Sigmoid colon (tissue), 4 donors: Measurements from ENCODE around the gene SHISA8.

Experiments used
- EP300 ChIP-seq, 4 donors: sonication (generic); formaldehyde crosslinking; IDR thresholded peaks; one replicate each; pipeline ENCODE4 v1.6.1; 2017; ENCODE audit warnings: antibody characterized with exemption in 4 of 4
- POLR2A ChIP-seq, 2 donors: fragments of 450-650 bp; IDR thresholded peaks; one replicate each; pipeline ENCODE4 v1.6.1; 2016; ENCODE audit warnings: antibody characterized with exemption in 2 of 2, mild to moderate bottlenecking in 2 of 2, moderate library complexity in 2 of 2
- POLR2AphosphoS5 ChIP-seq, 4 donors: sonication (generic); formaldehyde crosslinking; IDR thresholded peaks; one replicate each; pipeline ENCODE4 v1.6.1; 2017; ENCODE audit warnings: antibody characterized with exemption in 4 of 4
- TF ChIP-seq, protein P1 (sequence below), 4 experiments: fragments of 450-650 bp in 3 of 4; fragments of 200-600 bp in 1 of 4; IDR thresholded peaks; one replicate each; pipeline ENCODE4 v1.5.1; 2016 to 2019; ENCODE audit warnings: antibody characterized with exemption in 4 of 4, mild to moderate bottlenecking in 3 of 4, moderate library complexity in 2 of 4

DNA sequence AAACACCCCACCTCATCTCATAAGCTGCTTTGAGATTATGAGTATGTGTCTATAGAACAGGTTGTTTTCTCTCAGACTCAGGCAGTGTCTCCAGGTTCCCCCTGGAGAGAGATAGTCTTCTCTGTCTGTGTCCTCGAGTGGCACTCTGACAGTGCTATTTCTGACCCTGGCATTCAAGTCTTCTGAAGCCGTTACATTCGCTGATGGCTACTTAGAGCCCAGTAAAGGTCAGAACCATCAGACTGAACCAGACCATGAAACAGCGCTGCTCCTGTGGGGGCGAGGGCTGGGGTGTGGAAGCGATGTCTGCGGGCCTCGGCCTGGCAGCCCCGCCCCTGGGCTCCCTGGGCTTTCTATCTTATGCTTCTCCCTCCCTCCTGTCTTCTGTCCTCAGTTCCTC lies 23.5 kb downstream of the SHISA8 start:
- TF ChIP-seq, protein P1, sequence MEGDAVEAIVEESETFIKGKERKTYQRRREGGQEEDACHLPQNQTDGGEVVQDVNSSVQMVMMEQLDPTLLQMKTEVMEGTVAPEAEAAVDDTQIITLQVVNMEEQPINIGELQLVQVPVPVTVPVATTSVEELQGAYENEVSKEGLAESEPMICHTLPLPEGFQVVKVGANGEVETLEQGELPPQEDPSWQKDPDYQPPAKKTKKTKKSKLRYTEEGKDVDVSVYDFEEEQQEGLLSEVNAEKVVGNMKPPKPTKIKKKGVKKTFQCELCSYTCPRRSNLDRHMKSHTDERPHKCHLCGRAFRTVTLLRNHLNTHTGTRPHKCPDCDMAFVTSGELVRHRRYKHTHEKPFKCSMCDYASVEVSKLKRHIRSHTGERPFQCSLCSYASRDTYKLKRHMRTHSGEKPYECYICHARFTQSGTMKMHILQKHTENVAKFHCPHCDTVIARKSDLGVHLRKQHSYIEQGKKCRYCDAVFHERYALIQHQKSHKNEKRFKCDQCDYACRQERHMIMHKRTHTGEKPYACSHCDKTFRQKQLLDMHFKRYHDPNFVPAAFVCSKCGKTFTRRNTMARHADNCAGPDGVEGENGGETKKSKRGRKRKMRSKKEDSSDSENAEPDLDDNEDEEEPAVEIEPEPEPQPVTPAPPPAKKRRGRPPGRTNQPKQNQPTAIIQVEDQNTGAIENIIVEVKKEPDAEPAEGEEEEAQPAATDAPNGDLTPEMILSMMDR (IDR thresholded peaks at IDR 0.05): no peak
- TF ChIP-seq POLR2A (IDR thresholded peaks at IDR 0.05) (no peak), EP300 (IDR thresholded peaks at IDR 0.05) (no peak), POLR2AphosphoS5 (IDR thresholded peaks at IDR 0.05) (no peak)
